Measurements from ENCODE around the gene LHX1. TPM values are rescaled to one million over a fixed set of nuclear protein-coding genes. Genes with fewer than 3 reads are reported as not detected.

The LHX1 gene
- total RNA-seq, 2 experiments from 2014 or later, result 0.17 TPM; not detected in 1

DNA sequence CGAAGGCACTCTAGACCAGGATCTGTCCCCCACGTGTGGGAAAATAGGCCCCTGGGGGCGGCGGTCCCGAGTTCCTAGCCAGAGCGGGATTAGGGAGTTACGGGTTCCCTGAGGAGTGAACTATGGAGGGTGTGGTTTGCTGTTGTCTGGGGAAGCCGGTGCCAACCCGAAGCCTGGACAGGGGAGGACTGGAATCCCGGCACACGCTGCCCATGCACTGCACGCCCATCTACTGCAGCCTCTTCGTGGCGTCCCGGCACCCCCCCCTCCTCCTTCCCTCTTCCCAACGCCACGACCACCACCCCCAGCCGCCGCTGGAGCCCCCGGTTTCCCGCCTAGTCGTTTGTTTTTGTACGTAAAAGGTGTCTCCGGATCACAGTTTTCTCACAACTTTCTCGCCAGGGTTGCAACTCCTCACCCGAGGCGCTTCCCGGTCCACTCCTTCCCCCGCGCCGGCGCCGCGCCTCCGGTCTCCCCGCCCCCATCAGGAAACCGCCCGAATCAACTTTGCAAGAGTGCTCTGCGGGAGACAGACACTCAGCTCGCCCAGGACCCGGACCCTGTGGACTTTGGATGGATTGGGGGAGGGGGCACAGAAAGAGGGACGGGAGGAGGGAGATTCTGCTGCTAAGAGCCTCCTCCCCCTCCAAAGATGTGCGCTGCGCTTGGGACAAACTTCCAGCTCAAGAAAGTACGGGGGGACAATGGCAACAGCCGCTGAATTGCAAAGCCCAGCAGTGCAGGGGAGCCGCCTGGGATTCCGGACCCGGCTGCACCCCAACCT lies 1.4 kb upstream of the LHX1 start:
- CTCF ChIA-PET, result no interaction called here
- Mint-ChIP-seq H3K9me3 (no peaks in the 10 kb centered on the region), H3K4me1 (ENCODE audit: low read depth) (peaks cover 74% of the 10 kb centered on the region), H3K27me3 (peaks cover 90% of the 10 kb centered on the region), H3K4me3 (peak overlapping the region; percentile 34), H3K27ac (no peak overlapping the region), H3K36me3 (peaks cover 2% of the 10 kb centered on the region)
- POLR2A ChIA-PET, result no interaction called here
- intact Hi-C loops (cut with micrococcal nuclease), result no loop called here
- no peak for DNase-seq

- Mint-ChIP-seq H3K36me3 (peaks cover 2% of the 10 kb centered on the region), H3K4me1 (ENCODE audit: low read depth) (peaks cover 78% of the 10 kb centered on the region), H3K9me3 (no peaks in the 10 kb centered on the region), H3K27me3 (peaks cover 91% of the 10 kb centered on the region), H3K4me3 (peak overlapping the region; percentile 60), H3K27ac (no peak overlapping the region)
- ChIA-PET POLR2A (no interaction called here), CTCF (no interaction called here)
- no peak for DNase-seq
- intact Hi-C loops (cut with micrococcal nuclease), result no loop called here
Observed at GRCh38 chr17:36936455-36937000, 747 bp upstream of the LHX1 start.

DNA sequence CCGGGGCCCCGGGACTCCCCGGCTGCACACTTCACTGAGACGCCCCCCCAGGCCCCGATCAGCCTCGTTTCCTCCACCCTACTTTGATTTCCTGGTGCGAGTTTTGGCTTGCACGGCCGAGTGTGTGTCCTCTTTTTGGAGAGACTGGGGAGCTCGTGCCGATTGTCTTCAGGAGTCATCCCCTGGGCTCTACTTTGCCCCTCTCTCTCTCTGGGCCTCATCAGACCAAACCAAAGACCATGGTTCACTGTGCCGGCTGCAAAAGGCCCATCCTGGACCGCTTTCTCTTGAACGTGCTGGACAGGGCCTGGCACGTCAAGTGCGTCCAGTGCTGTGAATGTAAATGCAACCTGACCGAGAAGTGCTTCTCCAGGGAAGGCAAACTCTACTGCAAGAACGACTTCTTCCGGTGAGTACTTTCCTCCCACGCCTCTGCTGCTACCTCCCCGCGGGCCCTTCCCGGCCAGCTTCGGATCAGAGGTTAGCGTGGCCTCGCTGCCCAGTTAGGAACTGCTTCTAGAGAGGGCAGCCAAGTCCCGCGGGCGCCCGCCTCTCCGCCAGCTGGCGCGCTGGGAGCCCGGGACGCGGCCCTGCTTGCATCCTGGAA lies 787 bp downstream of the LHX1 start:
- Mint-ChIP-seq H3K27me3 (peaks cover 80% of the 10 kb centered on the region), H3K9me3 (no peaks in the 10 kb centered on the region), H3K27ac (peak overlapping the region; percentile 28), H3K4me1 (ENCODE audit: low read depth) (peaks cover 70% of the 10 kb centered on the region), H3K4me3 (peak overlapping the region; percentile 60), H3K36me3 (peaks cover 2% of the 10 kb centered on the region)
- peak; percentile 56 for DNase-seq
- ChIA-PET CTCF (interaction anchor here (0.6 to 1.0 kb wide), 3 partner anchors 8 to 109 kb away, joined by 3 to 4 read pairs (median 4); no protein-coding TSS in a partner anchor), POLR2A (interaction anchor here (1.1 to 1.6 kb wide), 2 partner anchors 11 to 17 kb away, joined by 4 to 5 read pairs; partner anchors contain the start of gene AATF)
- intact Hi-C loops (cut with micrococcal nuclease), result no loop called here

GRCh38 chr17:36938566-36939051 lies 1.3 kb downstream of the LHX1 start:
- no peak for DNase-seq
- intact Hi-C loops (cut with micrococcal nuclease), result no loop called here
- H3K9me3 Mint-ChIP-seq, result no peaks in the 10 kb centered on the region
- CTCF ChIA-PET, result interaction anchor here (0.6 to 1.0 kb wide), 3 partner anchors 10 to 109 kb away, joined by 3 to 4 read pairs (median 4); partner anchors contain the start of gene AATF
- H3K27ac Mint-ChIP-seq, result no peak overlapping the region
- peaks cover 2% of the 10 kb centered on the region for H3K36me3 Mint-ChIP-seq
- H3K27me3 Mint-ChIP-seq, result peaks cover 79% of the 10 kb centered on the region
- POLR2A ChIA-PET, result interaction anchor here (1.6 kb wide), 1 partner anchor 17 kb away, joined by 5 read pairs; no protein-coding TSS in a partner anchor
- H3K4me3 Mint-ChIP-seq, result no peak overlapping the region
- H3K4me1 Mint-ChIP-seq (ENCODE audit: low read depth), result peaks cover 66% of the 10 kb centered on the region

DNA sequence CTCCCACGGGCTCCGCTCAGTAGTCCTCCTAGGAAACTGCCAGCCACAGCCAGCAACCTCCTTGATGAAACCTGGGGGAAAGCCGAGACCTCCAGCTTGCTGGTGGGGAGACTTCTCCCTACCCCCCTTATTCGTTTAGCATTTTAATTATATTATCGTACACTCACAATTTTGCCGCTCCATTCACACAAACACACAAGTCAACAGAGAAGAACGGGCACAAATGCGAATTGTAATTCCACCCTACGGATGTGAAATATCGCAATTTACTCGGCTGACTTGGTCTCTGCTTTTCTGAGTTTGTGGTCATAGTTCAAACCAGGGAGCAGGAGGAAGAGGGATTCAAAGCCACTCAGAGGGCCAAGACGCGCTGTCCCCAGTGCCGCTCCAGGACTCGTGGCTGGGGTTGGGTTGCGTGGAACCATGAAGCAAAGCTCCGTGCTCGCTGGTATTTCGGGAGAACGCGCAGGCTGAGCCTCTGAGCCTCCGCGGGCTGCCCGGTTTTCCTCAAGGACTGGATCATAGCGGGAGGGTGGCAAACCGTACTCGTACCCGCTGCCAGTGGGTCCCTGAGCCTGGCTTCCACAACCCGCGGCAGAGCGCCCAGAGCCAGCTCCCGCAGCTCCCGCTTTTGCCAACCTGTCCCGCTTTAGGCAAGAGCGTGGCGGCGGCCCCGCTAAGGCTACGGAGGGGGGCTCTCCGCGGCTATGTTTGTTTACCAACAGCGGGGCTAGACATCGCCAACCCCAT lies 2.0 kb downstream of the LHX1 start:
- Mint-ChIP-seq H3K27me3 (peaks cover 78% of the 10 kb centered on the region), H3K36me3 (peaks cover 2% of the 10 kb centered on the region), H3K4me3 (peak overlapping the region; percentile 4), H3K4me1 (ENCODE audit: low read depth) (peaks cover 64% of the 10 kb centered on the region), H3K27ac (no peak overlapping the region), H3K9me3 (no peaks in the 10 kb centered on the region)
- intact Hi-C loops (cut with micrococcal nuclease), result no loop called here
- no peak for DNase-seq
- POLR2A ChIA-PET, result interaction anchor here (0.7 to 1.6 kb wide), 2 partner anchors 9 to 18 kb away, joined by 3 to 5 read pairs; partner anchors contain the start of gene AATF
- CTCF ChIA-PET, result interaction anchor here (1.0 kb wide), 1 partner anchor 10 kb away, joined by 3 read pairs; the partner anchor contains the start of gene AATF

DNA sequence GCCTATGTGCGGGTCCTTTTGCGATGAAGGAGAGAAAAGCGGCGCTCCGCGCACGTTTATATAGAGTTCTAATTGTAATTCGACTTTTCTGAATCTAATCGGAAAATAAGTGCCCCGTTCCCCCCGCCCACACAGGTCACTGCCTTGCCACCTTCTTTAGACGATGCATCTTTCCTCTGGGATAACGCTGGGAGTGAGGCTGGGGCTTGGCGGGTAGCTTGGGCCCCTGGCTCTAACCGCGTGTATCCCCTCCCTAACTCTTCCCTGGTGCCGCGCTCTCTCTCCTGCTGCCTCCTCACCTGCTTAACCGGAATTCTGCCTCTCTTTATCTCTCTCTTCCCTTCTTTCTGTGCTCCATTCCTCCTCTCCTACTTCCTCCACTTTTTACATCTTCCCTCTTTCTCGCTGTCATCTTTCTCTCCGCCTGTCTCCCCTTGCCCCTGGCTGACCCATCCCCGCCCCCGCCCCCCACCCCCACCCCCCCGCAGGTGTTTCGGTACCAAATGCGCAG lies 2.6 kb downstream of the LHX1 start:
- no peak overlapping the region for H3K4me3 Mint-ChIP-seq
- H3K36me3 Mint-ChIP-seq, result peaks cover 2% of the 10 kb centered on the region
- POLR2A ChIA-PET, result interaction anchor here (0.7 kb wide), 1 partner anchor 9 kb away, joined by 3 read pairs; the partner anchor contains the start of gene AATF
- no peak for DNase-seq
- peaks cover 61% of the 10 kb centered on the region for H3K4me1 Mint-ChIP-seq (ENCODE audit: low read depth)
- intact Hi-C loops (cut with micrococcal nuclease), result loop anchor here (10.0 kb wide), 1 partner anchor 805 kb away; the partner anchor contains the start of gene HNF1B
- H3K9me3 Mint-ChIP-seq, result no peaks in the 10 kb centered on the region
- no peak overlapping the region for H3K27ac Mint-ChIP-seq
- H3K27me3 Mint-ChIP-seq, result peaks cover 81% of the 10 kb centered on the region
- CTCF ChIA-PET, result interaction anchor here (1.0 kb wide), 1 partner anchor 9 kb away, joined by 3 read pairs; the partner anchor contains the start of gene AATF

DNA sequence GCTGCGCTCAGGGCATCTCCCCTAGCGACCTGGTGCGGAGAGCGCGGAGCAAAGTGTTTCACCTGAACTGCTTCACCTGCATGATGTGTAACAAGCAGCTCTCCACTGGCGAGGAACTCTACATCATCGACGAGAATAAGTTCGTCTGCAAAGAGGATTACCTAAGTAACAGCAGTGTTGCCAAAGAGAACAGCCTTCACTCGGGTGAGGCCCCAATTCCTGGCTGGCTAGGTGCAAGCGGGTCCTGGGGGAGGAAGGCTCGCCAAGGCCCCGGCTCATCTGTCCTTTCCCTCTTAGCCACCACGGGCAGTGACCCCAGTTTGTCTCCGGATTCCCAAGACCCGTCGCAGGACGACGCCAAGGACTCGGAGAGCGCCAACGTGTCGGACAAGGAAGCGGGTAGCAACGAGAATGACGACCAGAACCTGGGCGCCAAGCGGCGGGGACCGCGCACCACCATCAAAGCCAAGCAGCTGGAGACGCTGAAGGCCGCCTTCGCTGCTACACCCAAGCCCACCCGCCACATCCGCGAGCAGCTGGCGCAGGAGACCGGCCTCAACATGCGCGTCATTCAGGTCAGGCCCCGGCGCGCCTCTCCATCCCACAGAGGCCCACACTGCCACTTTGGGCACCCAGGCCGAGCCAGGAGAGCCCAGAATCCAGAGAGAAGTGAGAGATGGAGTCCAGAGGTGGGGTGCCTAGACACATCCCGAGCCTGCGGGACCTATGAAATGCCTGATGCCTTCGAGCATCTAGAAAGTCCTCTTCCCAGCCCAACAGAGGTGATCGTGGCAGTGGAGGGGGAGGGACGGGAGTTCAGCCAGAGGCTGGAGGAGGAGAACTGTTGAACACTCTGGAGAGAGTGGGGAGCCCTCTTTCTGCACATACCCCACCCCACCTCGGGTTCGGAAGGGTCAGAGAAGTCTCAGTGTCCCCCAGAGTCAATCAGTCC lies 3.3 kb downstream of the LHX1 start:
- Mint-ChIP-seq H3K4me3 (no peak overlapping the region), H3K9me3 (no peaks in the 10 kb centered on the region), H3K4me1 (ENCODE audit: low read depth) (peaks cover 54% of the 10 kb centered on the region), H3K27me3 (peaks cover 79% of the 10 kb centered on the region), H3K36me3 (peaks cover 2% of the 10 kb centered on the region), H3K27ac (no peak overlapping the region)
- intact Hi-C loops (cut with micrococcal nuclease), result loop anchor here (10.0 kb wide), 1 partner anchor 804 kb away; the partner anchor contains the start of gene HNF1B
- DNase-seq, result no peak
- ChIA-PET POLR2A (no interaction called here), CTCF (no interaction called here)

GRCh38 chr17:36941265-36942010 lies 4.2 kb downstream of the LHX1 start:
- Mint-ChIP-seq H3K27ac (no peak overlapping the region), H3K27me3 (peaks cover 75% of the 10 kb centered on the region), H3K9me3 (no peaks in the 10 kb centered on the region), H3K36me3 (peaks cover 2% of the 10 kb centered on the region), H3K4me1 (ENCODE audit: low read depth) (peaks cover 46% of the 10 kb centered on the region), H3K4me3 (no peak overlapping the region)
- ChIA-PET POLR2A (interaction anchor here (0.9 kb wide), 1 partner anchor 8 kb away, joined by 4 read pairs; no protein-coding TSS in a partner anchor), CTCF (interaction anchor here (0.5 kb wide), 1 partner anchor 1136 kb away, joined by 3 read pairs; no protein-coding TSS in a partner anchor)
- DNase-seq, result no peak
- intact Hi-C loops (cut with micrococcal nuclease), result loop anchor here (10.0 kb wide), 1 partner anchor 803 kb away; the partner anchor contains the start of gene HNF1B

DNA sequence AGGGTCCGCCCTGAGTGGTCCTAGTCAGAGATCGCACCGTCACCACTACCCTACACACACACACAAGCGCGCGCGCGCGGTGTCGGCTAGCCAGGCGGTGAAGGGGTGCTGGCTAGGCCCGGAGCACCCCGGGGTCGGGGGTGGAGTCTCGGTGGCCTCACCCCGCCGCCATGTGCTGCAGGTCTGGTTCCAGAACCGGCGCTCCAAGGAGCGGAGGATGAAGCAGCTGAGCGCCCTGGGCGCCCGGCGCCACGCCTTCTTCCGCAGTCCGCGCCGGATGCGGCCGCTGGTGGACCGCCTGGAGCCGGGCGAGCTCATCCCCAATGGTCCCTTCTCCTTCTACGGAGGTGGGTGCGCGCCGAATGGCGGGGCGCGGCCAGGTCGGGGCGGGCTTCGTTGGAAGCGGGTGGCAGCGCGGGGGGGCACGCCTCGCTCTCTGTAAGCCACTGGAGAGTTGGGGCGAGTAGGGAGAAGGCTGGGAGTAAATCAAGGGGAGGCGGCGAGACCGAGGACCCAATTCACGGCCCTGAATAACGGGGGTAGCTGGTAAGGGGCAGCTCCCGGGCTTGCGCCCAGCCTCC lies 4.8 kb downstream of the LHX1 start:
- no peak overlapping the region for H3K4me3 Mint-ChIP-seq
- H3K36me3 Mint-ChIP-seq, result peaks cover 2% of the 10 kb centered on the region
- no peak overlapping the region for H3K27ac Mint-ChIP-seq
- intact Hi-C loops (cut with micrococcal nuclease), result loop anchor here (10.0 kb wide), 1 partner anchor 803 kb away; the partner anchor contains the start of gene HNF1B
- H3K9me3 Mint-ChIP-seq, result no peaks in the 10 kb centered on the region
- H3K27me3 Mint-ChIP-seq, result peaks cover 77% of the 10 kb centered on the region
- POLR2A ChIA-PET, result interaction anchor here (0.9 kb wide), 1 partner anchor 9 kb away, joined by 4 read pairs; no protein-coding TSS in a partner anchor
- DNase-seq, result no peak
- peaks cover 41% of the 10 kb centered on the region for H3K4me1 Mint-ChIP-seq (ENCODE audit: low read depth)
- CTCF ChIA-PET, result interaction anchor here (0.5 kb wide), 1 partner anchor 1137 kb away, joined by 3 read pairs; no protein-coding TSS in a partner anchor

Data from activated CD4-positive, alpha-beta memory T cell treated with anti-CD3 and anti-CD28 coated beads for 36 hours (primary cell).